Upper lobe of right lung (tissue), 1 donor: Measurements from ENCODE around the gene NUBPL. TPM values are rescaled to one million over a fixed set of nuclear protein-coding genes. Genes with fewer than 3 reads are reported as not detected.
"Not testable (repeated sequence)": the region's sequence is repeated elsewhere in the genome, so short reads cannot be mapped to it uniquely, and the experiment has no call there.

Experiments
- ATAC-seq: fragments of 200-7000 bp; cut with Tn5 transposase; one replicate; pipeline ENCODE4 v1.9.1; 2020; ENCODE audit warnings: mild to moderate bottlenecking, moderate library complexity
- DNase-seq: peaks from one replicate; pipeline ENCODE4 v3.0.0-alpha.2; 2020
- H3K27ac ChIP-seq: fragments of 200-600 bp; one replicate; pipeline ENCODE4 v1.8.0; 2022
- H3K27me3 ChIP-seq: fragments of 200-600 bp; one replicate; pipeline ENCODE4 v1.8.0; 2022; ENCODE audit warnings: mild to moderate bottlenecking
- H3K36me3 ChIP-seq: fragments of 200-600 bp; one replicate; pipeline ENCODE4 v1.8.0; 2022
- H3K4me1 ChIP-seq: fragments of 200-600 bp; one replicate; pipeline ENCODE4 v1.8.0; 2022
- H3K4me3 ChIP-seq: fragments of 200-600 bp; one replicate; pipeline ENCODE4 v1.8.0; 2022; ENCODE audit warnings: mild to moderate bottlenecking
- H3K9me3 ChIP-seq: fragments of 200-600 bp; one replicate; pipeline ENCODE4 v1.8.0; 2022
- intact Hi-C: fragments of 100-400 bp; cut with DNase I; formaldehyde crosslinking; loops from one replicate; pipeline ENCODE4 v1.11.0; 2022
- total RNA-seq: library from RNA; stranded (reverse); fragmentation: NEBNext Ultra II Directional; extraction: Animal tissue kit (Norgen Biotek cat#: 25700); gene quantifications from one replicate; pipeline ENCODE4 v1.2.1, GENCODE V29; 2021
- TF ChIP-seq, protein P1 (sequence below): fragments of 200-600 bp; IDR thresholded peaks from one replicate; pipeline ENCODE4 v1.8.0; 2022; ENCODE audit warnings: antibody characterized with exemption
- donor health status: DM: no; HTN: yes; CAD: no; lungs with severe emphysema.

Gene NUBPL
- total RNA-seq, 1 donor from 2014 or later = 12.1 TPM

GRCh38 chr14:31611778-31612433 is 50.7 kb downstream of the NUBPL start:
- TF ChIP-seq, protein P1, sequence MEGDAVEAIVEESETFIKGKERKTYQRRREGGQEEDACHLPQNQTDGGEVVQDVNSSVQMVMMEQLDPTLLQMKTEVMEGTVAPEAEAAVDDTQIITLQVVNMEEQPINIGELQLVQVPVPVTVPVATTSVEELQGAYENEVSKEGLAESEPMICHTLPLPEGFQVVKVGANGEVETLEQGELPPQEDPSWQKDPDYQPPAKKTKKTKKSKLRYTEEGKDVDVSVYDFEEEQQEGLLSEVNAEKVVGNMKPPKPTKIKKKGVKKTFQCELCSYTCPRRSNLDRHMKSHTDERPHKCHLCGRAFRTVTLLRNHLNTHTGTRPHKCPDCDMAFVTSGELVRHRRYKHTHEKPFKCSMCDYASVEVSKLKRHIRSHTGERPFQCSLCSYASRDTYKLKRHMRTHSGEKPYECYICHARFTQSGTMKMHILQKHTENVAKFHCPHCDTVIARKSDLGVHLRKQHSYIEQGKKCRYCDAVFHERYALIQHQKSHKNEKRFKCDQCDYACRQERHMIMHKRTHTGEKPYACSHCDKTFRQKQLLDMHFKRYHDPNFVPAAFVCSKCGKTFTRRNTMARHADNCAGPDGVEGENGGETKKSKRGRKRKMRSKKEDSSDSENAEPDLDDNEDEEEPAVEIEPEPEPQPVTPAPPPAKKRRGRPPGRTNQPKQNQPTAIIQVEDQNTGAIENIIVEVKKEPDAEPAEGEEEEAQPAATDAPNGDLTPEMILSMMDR = no peak
- ATAC-seq (no peak), DNase-seq (no peak)
- Histone ChIP-seq H3K27me3 (no peaks in the 10 kb centered on the region), H3K4me1 (no peaks in the 10 kb centered on the region), H3K4me3 (no peak overlapping the region), H3K9me3 (no peaks in the 10 kb centered on the region), H3K36me3 (no peaks in the 10 kb centered on the region), H3K27ac (no peak overlapping the region)
- intact Hi-C loops = no loop called here

- H3K27me3 ChIP-seq = no peaks in the 10 kb centered on the region
- TF ChIP-seq, protein P1 = no peak
- H3K36me3 ChIP-seq = no peaks in the 10 kb centered on the region
- H3K4me3 ChIP-seq = no peak overlapping the region
- intact Hi-C loops = no loop called here
- no peaks in the 10 kb centered on the region for H3K9me3 ChIP-seq
- ATAC-seq (no peak), DNase-seq (no peak)
- H3K27ac ChIP-seq = no peak overlapping the region
- no peaks in the 10 kb centered on the region for H3K4me1 ChIP-seq
Observed at GRCh38 chr14:31613188-31613587, 52.0 kb downstream of the NUBPL start.

GRCh38 chr14:31618884-31619283 is 57.7 kb downstream of the NUBPL start:
- DNase-seq, intact Hi-C loops, H3K27me3 ChIP-seq, ATAC-seq, H3K4me1 ChIP-seq, H3K4me3 ChIP-seq, H3K27ac ChIP-seq, H3K9me3 ChIP-seq, H3K36me3 ChIP-seq: not testable (repeated sequence)

DNA sequence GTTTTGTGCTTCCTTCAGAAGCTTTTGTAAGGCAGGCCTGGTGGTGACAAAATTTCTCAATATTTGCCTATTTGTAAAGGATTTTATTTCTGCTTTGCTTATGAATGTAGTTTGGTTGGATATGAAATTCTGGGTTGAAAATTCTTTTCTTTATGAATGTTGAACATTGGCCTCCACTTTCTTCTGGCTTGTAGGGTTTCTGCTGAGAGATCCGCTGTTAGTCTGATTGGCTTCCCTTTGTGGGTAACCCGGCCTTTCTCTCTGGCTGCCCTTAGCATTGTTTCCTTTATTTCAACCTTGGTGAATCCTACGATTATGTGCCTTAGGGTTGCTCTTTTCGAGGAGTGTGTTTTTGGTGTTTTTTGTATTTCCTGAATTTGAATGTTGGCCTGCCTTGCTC is 58.2 kb downstream of the NUBPL start:
- Histone ChIP-seq H3K9me3 (no peaks in the 10 kb centered on the region), H3K36me3 (no peaks in the 10 kb centered on the region), H3K4me1 (no peaks in the 10 kb centered on the region), H3K27me3 (no peaks in the 10 kb centered on the region), H3K4me3 (no peak overlapping the region), H3K27ac (no peak overlapping the region)
- DNase-seq = no peak
- intact Hi-C loops = no loop called here
- TF ChIP-seq, protein P1 = no peak
- no peak for ATAC-seq

DNA sequence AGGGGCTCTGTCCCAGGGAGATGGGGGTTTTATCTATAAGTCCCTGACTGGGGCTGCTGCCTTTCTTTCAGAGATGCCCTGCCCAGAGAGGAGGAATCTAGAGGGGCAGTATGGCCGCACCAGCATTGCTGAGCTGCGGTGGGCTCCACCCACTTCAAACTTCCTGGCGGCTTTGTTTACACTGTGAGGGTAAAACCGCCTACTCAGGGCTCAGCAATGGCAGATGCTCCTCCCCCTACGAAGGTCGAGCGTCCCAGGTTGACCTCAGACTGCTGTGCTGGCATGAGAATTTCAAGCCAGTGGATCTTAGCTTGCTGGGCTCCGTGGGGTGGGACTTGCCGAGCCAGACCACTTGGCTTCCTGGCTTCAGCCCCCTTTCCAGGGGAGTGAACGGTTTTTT is 59.7 kb downstream of the NUBPL start:
- ATAC-seq, H3K27me3 ChIP-seq, DNase-seq, H3K4me1 ChIP-seq, H3K36me3 ChIP-seq, intact Hi-C loops, H3K27ac ChIP-seq, H3K4me3 ChIP-seq, H3K9me3 ChIP-seq: not testable (repeated sequence)

DNA sequence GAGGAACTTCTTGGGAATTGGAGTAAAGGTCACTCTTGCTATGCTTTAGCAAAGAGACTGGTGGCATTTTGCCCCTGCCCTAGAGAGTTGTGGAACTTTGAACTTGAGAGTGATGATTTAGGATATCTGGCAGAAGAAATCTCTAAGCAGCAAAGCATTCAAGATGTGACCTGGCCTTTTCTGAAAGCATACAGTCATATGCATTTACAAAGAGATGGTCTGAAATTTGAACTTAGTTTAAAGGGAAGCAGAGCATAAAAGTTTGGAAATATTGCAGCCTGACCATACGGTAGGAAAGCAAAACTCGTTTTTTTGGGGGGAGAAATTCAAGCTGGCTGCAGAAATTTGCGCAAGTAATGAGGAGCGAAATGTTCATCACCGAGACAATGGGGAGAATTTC is 60.9 kb downstream of the NUBPL start:
- no peak for ATAC-seq
- Histone ChIP-seq H3K36me3 (no peaks in the 10 kb centered on the region), H3K27me3 (no peaks in the 10 kb centered on the region), H3K4me1 (no peaks in the 10 kb centered on the region), H3K9me3 (no peaks in the 10 kb centered on the region), H3K27ac (no peak overlapping the region), H3K4me3 (no peak overlapping the region)
- TF ChIP-seq, protein P1 = no peak
- DNase-seq = no peak
- intact Hi-C loops = no loop called here

GRCh38 chr14:31652900-31653299 is 91.7 kb downstream of the NUBPL start:
- H3K4me1 ChIP-seq, H3K4me3 ChIP-seq, intact Hi-C loops, H3K27ac ChIP-seq, H3K27me3 ChIP-seq, H3K9me3 ChIP-seq, DNase-seq, H3K36me3 ChIP-seq, ATAC-seq: not testable (repeated sequence)
